Measurements from ENCODE around the gene FNDC3B.

DNA sequence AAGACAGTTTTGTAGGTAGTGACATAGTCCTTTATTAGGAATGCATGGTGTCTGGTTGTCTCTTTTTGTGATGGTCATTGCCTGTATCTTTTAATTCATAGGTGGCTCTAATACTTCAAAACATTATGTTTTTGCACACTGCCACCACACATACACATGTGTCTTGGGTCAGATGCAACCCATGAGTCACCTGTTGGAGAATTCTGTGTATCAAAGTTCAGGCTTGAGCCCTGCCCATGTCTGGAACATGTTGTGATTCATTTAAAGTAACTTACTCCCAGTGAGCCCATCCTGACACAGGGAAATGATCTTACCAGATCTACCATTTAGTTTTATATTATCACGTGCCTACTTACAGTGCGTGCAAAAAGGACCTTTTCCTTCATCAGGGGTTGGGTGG is 266.2 kb downstream of the FNDC3B start:
- TF ChIP-seq, protein P1, sequence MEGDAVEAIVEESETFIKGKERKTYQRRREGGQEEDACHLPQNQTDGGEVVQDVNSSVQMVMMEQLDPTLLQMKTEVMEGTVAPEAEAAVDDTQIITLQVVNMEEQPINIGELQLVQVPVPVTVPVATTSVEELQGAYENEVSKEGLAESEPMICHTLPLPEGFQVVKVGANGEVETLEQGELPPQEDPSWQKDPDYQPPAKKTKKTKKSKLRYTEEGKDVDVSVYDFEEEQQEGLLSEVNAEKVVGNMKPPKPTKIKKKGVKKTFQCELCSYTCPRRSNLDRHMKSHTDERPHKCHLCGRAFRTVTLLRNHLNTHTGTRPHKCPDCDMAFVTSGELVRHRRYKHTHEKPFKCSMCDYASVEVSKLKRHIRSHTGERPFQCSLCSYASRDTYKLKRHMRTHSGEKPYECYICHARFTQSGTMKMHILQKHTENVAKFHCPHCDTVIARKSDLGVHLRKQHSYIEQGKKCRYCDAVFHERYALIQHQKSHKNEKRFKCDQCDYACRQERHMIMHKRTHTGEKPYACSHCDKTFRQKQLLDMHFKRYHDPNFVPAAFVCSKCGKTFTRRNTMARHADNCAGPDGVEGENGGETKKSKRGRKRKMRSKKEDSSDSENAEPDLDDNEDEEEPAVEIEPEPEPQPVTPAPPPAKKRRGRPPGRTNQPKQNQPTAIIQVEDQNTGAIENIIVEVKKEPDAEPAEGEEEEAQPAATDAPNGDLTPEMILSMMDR (IDR thresholded peaks at IDR 0.05) = no peak
- TF ChIP-seq POLR2A (IDR thresholded peaks at IDR 0.05) = no peak

Data from testis (tissue), 2 donors.